ENCODE measurements around the gene CHRNB4. TPM values are rescaled to one million over a fixed set of nuclear protein-coding genes. Genes with fewer than 3 reads are reported as not detected.

CHRNB4 gene
- total RNA-seq, 1 donor from 2014 or later = not detected

- Mint-ChIP-seq H3K27me3 (ENCODE audit: unreplicated experiment) (peaks cover 6% of the 10 kb centered on the region), H3K4me3 (ENCODE audit: unreplicated experiment) (no peak overlapping the region), H3K36me3 (ENCODE audit: low read depth, unreplicated experiment) (no peaks in the 10 kb centered on the region), H3K4me1 (ENCODE audit: unreplicated experiment) (peaks cover 9% of the 10 kb centered on the region), H3K9me3 (ENCODE audit: unreplicated experiment) (no peaks in the 10 kb centered on the region), H3K27ac (ENCODE audit: unreplicated experiment) (no peak overlapping the region)
- DNase-seq (ENCODE audit: low spot score) = no peak
- no peak for TF ChIP-seq CTCF (IDR thresholded peaks at IDR 0.05; ENCODE audit: unreplicated experiment)
Observed at GRCh38 chr15:78667578-78668236, 26.7 kb upstream of the CHRNB4 start.

- peaks cover 3% of the 10 kb centered on the region for H3K27me3 Mint-ChIP-seq (ENCODE audit: unreplicated experiment)
- no peak for DNase-seq (ENCODE audit: low spot score)
Observed at GRCh38 chr15:78666010-78666409, 25.0 kb upstream of the CHRNB4 start.

GRCh38 chr15:78663703-78664102, 22.7 kb upstream of the CHRNB4 start:
- H3K9me3 Mint-ChIP-seq (ENCODE audit: unreplicated experiment) = no peaks in the 10 kb centered on the region
- H3K27ac Mint-ChIP-seq (ENCODE audit: unreplicated experiment) = no peak overlapping the region
- H3K4me1 Mint-ChIP-seq (ENCODE audit: unreplicated experiment) = no peaks in the 10 kb centered on the region
- no peak for DNase-seq (ENCODE audit: low spot score)
- no peak overlapping the region for H3K4me3 Mint-ChIP-seq (ENCODE audit: unreplicated experiment)
- TF ChIP-seq CTCF (IDR thresholded peaks at IDR 0.05; ENCODE audit: unreplicated experiment) = no peak
- peaks cover 3% of the 10 kb centered on the region for H3K27me3 Mint-ChIP-seq (ENCODE audit: unreplicated experiment)
- H3K36me3 Mint-ChIP-seq (ENCODE audit: low read depth, unreplicated experiment) = no peaks in the 10 kb centered on the region

More at GRCh38 chr15:78666010-78666409, 25.0 kb upstream of the CHRNB4 start:
- Mint-ChIP-seq H3K4me3 (ENCODE audit: unreplicated experiment) (no peak overlapping the region), H3K4me1 (ENCODE audit: unreplicated experiment) (no peaks in the 10 kb centered on the region), H3K27ac (ENCODE audit: unreplicated experiment) (no peak overlapping the region), H3K36me3 (ENCODE audit: low read depth, unreplicated experiment) (no peaks in the 10 kb centered on the region), H3K9me3 (ENCODE audit: unreplicated experiment) (no peaks in the 10 kb centered on the region)
- no peak for TF ChIP-seq CTCF (IDR thresholded peaks at IDR 0.05; ENCODE audit: unreplicated experiment)

- Mint-ChIP-seq H3K27me3 (ENCODE audit: unreplicated experiment) (peaks cover 3% of the 10 kb centered on the region), H3K27ac (ENCODE audit: unreplicated experiment) (no peak overlapping the region), H3K4me1 (ENCODE audit: unreplicated experiment) (no peaks in the 10 kb centered on the region), H3K4me3 (ENCODE audit: unreplicated experiment) (no peak overlapping the region), H3K9me3 (ENCODE audit: unreplicated experiment) (no peaks in the 10 kb centered on the region), H3K36me3 (ENCODE audit: low read depth, unreplicated experiment) (no peaks in the 10 kb centered on the region)
- no peak for TF ChIP-seq CTCF (IDR thresholded peaks at IDR 0.05; ENCODE audit: unreplicated experiment)
- DNase-seq (ENCODE audit: low spot score) = no peak
Observed at GRCh38 chr15:78662028-78662427, 21.0 kb upstream of the CHRNB4 start.

DNA sequence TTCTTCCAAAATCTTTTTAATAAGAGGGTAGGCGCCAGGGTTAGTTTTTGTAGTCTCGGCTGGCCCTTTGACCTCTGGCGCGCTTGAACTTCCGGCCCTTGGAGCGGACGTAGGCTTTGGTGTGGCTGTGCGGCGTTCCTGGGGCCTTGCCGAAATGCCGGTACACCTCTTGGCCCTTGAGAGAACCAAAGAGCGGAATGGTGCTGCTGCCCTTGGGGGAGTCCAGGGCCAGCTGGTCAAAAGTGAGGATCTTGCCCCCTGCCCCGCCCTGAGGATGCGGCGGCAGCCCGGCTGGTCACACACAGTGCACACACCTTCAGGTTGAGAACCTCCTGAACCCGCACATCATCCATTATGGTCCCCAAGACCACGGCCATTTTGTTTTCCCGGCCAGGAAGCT, 20.0 kb upstream of the CHRNB4 start:
- Mint-ChIP-seq H3K27ac (ENCODE audit: unreplicated experiment) (no peak overlapping the region), H3K9me3 (ENCODE audit: unreplicated experiment) (no peaks in the 10 kb centered on the region), H3K4me3 (ENCODE audit: unreplicated experiment) (no peak overlapping the region), H3K36me3 (ENCODE audit: low read depth, unreplicated experiment) (no peaks in the 10 kb centered on the region), H3K27me3 (ENCODE audit: unreplicated experiment) (peaks cover 3% of the 10 kb centered on the region), H3K4me1 (ENCODE audit: unreplicated experiment) (no peaks in the 10 kb centered on the region)
- TF ChIP-seq CTCF (IDR thresholded peaks at IDR 0.05; ENCODE audit: unreplicated experiment) = no peak
- DNase-seq (ENCODE audit: low spot score) = no peak

All from endothelial cell (in vitro differentiated cells).